GM21423 (cell line): Measurements from ENCODE around the gene TNNI2.

Experiments
- ATAC-seq: cut with Tn5 transposase; IDR thresholded peaks from one replicate; pipeline ENCODE4 v1.9.1; 2021; ENCODE audit warnings: mild to moderate bottlenecking, moderate library complexity; ENCODE audit not compliant: unreplicated experiment

The TNNI2 gene

GRCh38 chr11:1844221-1845094 is 5.7 kb downstream of the TNNI2 start:
- no peak for ATAC-seq

- ATAC-seq = no peak
Observed at GRCh38 chr11:1845095-1845429, 6.3 kb downstream of the TNNI2 start.

- no peak for ATAC-seq
Observed at GRCh38 chr11:1845561-1846452, 7.0 kb downstream of the TNNI2 start.

DNA sequence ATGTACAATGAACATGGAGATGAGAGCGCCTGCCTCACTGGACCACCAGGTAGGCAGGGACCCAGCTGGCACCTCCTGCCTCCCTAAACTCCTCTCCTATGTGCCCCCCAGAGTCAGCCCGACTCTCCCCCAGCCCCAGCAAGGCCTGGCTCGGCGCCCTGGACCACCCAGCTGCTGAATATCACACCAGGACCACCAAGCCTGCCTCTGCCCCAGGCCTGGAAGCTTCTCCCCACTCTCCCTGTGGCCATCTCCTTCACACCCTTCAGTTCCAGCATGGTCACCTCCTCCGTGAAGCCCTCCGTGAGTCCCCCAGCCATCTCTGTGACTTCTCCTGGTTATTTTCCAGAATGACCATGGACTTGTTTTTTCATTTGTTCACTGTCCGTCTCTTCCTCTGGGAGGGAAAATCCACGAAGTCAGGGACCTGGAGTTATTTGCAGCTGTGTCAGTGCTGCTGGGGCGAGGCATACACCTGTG is 7.7 kb downstream of the TNNI2 start:
- ATAC-seq = no peak

DNA sequence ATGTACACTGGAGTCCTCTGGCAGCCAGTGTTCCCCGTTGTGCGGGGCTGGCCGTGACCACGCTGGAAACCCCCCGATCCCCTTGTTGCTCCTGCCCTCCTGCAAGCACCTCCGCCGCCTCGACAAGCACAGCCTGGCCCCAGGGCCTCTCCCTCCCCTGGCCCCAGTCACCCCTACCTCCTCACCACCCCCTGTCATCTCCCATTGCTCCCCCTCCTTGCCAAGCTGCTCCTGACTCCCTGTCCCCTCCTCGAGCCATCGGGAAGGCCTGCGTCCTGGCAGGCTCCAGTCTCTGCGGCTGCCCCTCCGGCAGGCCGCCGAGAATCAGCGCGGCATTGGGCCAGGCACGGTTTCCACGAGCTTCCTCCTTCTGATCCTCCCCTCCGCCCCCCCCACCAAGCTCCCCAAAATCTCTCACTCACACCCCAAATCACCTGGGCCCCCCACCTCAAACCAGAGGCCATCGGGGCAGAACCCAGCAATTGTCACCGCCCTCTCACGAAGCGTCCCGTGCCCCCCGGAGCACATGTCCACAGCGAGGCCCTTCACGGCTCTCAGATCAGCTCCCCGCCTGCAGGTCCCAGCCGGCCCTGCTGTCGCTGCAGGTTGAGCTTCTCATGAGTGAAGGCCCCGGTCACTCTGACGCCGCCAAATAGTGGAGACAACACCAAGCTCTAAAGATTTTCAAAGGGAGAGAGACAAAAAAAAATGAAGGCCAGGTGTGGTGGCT is 8.4 kb downstream of the TNNI2 start:
- ATAC-seq = no peak

DNA sequence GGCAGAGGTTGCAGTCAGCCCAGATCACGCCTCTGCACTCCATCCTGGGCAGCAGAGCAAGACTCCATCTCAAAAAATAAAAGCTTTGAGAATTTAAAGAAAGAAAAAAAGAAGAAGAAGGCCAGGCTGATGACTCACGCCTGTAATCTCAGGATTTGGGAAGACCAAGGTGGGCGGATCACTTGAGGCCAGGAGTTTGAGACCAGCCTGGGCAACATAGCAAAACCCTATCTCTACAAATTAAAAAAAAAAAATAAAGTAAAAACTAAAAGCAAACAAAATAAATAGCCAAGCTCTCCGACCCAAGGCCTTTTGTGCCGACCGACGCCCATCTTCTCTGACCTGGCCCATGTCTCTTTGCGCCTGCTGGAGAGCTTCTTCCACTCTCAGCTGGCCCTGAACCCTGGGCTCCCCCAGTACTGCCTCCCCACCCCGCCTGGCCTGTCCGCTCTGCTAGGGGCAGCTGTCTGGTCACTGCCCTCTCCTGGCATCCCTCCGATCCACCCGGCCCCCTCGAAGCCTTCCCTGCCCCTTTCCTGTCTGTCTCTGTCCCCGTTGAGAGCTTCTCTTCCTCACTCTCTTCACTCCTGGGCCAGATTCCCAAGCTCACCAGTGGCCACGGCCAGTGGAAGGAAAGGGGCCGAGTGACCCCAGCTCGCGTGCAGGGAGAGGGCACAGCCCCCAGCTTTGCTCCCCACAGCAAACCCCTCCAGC is 9.3 kb downstream of the TNNI2 start:
- no peak for ATAC-seq

GRCh38 chr11:1848640-1849430 is 10.1 kb downstream of the TNNI2 start:
- ATAC-seq = no peak

DNA sequence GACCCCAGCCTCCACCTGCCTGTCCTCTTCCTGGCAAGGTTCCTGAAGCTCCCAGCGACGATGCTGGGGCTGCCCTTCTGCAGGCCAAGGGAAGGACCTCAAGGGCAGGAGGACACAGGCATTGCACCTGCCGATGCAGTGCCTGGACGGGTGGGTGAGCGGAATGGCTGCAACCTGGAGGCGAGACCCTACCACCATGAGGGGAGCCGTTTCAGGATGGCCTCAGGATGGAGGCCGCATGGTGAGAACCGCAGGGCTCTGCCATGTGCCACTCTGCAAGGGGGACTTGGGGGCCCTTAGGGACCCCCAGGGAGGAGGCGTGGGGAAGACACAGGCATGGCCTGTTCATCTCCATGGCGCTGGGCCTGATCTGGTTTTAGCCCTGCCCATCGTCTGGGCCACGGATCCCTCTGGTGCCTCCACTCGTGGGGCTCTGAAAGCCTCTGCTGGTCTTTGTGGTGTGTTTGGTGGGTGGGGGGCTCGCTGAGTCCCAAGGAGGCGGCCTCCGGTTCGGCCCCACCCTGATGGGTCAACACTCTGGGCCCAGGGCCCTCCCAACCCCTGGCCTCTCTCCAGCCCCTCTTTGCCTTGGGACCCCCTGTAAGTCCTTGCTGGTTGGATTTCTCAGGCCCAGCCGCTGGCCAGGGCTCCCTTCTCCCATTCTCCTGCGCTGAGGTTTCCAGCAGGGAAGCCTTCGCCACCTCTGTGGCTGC is 12.8 kb downstream of the TNNI2 start:
- no peak for ATAC-seq

DNA sequence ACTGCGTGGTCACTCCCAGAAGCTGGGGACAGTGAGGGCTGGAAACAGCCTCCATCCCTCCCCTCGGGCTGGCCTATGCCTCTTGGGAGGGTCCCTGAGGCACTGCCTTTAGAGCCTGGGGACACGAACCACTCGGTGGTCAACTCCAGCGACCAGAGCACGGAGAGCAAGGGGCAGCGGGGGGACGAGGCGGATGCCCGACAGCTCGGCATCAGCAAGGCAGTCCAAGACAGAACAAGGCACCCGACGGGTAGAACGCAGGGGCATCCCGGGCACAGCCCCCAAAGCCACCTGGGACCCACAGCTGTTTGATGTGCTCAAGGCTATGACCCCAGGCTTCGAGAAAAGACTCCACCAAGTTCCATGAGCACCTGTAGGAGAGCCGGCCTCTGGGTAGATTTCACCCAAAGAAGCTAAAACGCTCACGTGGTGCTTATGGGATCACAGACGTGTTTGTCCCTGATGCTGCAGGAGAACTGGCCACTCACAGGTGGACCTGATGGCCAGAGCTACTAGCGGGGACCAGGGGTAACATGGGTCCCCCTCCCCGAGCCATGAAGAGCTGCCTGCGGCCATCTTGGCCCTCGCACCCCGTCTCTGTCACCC is 13.6 kb downstream of the TNNI2 start:
- ATAC-seq = no peak

- ATAC-seq = peak; percentile 41
Observed at GRCh38 chr11:1852877-1853276, 14.1 kb downstream of the TNNI2 start, which contains the start of gene LSP1. Gene LSP1, plus strand, starts transcription at chr11:1853084. Its CDS starts 61 bp downstream, at chr11:1853145.

- no peak for ATAC-seq
Observed at GRCh38 chr11:1853376-1854131, 14.8 kb downstream of the TNNI2 start.

- ATAC-seq = peak; percentile 20
Observed at GRCh38 chr11:1854132-1854948, 15.6 kb downstream of the TNNI2 start.

DNA sequence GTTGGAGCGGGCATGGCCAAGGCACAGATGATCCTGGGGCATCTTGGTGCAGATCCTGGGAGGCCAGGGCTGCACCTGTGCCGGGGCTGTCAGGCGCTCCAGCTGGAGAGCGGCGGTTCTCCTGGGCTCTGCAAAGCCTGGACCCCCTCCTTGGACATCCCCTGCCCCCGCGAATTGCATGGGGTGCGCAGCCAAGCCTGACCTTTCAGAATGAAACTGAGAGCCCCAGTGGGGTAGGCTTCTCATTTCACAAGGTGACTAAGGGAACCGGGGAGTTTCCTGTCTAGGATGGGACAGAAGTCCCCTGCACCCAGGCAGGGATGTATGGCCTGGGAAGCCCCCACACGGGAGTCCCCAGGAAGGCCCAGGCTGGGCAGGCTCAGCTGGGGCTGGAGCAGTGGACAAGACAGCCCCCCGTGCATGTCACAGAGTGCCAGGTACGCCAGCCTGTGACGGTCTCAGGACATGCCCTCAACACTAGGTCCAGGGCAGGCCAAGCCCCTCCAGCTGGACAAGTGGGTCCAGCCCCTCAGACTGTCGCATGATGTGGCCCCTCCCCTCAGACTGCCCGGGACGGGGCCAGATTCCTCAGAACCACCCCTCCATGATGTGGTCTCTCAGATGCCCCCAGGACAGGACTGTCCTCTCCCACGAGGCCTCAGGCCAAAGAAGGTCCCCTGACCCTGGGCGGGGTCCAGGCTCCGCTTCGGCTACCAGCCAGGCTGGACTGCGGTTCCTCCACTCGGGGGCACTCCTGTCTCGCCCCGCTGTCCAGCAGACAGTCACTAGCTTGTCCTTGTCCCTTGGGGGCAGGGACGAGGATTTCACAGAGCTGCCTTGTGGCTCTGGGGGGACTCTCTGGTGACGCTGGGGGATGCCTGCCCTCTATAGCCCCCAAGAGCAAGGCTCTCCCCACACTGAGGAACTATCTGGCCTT is 16.4 kb downstream of the TNNI2 start:
- peak; percentile 36 for ATAC-seq

DNA sequence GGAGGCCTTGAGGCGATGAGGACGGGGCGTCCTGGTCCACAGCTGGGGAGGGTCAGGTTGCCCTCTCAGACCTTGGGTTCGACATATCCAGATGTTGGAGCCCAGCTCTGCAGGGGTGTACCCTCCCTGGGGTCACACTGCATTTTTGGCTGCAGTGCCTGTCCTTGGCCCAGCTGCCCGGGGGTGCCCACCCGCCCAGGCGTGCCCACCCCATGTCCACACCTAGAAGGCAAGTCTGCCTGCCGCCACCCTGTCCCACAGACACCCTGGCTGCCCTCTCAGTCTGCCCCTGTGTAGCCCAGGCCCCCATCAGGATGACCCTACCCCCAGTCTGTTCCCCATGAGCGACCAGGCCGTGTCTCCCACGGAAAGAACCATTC is 17.1 kb downstream of the TNNI2 start:
- no peak for ATAC-seq

DNA sequence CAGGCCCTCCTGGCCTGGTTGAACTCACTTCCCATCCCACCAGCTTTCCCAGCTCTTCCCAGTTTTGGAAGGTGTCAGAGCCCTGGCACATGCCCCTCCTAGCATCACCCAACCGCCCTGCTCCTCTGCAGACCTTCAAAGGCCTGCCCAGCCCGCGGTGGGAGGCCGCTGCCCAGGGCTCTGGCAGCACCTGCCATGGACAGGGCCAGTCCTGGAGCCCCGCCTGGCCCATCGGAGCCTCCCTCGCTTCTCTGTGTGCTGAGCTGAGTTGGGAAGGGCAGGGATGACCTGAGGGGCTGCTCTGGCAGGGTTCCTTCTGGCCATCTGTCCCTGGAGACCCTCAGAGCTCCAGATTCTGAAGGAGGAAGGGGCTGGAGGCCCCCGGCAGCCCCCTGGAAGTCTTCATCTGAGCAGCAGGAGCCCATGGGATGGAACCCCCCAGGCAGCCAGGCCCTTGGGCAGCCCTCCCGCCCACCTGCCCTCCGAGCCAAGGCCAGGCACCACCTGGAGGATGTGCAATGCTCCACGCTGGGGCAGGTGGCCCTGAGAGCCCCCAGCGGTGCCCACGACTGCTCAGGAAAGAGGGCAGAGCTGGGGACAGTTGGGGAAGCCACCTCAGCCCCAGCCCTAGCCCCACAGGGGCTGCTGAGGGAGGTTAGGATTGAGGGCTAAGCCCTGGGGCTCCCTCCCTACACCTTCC is 17.7 kb downstream of the TNNI2 start:
- ATAC-seq = no peak
